ENCODE measurements around the gene NBEA. TPM values are rescaled to one million over a fixed set of nuclear protein-coding genes. Genes with fewer than 3 reads are reported as not detected.

NBEA gene
- total and polyA plus RNA-seq, 8 donors: 5.9 to 14.1 (median 11.3) TPM

DNA sequence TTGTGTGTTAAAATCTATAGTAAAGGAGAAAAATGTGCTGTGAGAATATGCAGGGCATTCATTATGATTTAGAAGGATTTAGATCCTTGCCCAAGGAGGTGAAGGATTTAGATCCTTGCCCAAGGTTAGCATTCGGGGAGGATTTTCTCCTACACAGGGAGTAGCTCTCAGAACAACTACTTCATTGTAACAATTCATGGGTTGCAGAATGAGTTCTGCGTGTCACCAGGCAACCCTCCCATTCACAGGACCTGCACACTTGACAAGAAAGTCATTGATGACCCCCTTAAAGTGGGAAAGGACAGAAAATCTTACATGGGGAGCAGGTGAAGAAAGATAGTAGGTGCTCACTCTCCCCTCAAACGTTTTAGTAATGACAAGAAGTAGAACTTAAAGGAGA, 701.6 kb downstream of the NBEA start:
- Histone ChIP-seq H3K27me3 (no peaks in the 10 kb centered on the region), H3K27ac (no peak overlapping the region), H3K36me3 (no peaks in the 10 kb centered on the region), H3K4me1 (no peaks in the 10 kb centered on the region), H3K4me3 (no peak overlapping the region), H3K9me3 (no peaks in the 10 kb centered on the region)
- TF ChIP-seq, protein P1, sequence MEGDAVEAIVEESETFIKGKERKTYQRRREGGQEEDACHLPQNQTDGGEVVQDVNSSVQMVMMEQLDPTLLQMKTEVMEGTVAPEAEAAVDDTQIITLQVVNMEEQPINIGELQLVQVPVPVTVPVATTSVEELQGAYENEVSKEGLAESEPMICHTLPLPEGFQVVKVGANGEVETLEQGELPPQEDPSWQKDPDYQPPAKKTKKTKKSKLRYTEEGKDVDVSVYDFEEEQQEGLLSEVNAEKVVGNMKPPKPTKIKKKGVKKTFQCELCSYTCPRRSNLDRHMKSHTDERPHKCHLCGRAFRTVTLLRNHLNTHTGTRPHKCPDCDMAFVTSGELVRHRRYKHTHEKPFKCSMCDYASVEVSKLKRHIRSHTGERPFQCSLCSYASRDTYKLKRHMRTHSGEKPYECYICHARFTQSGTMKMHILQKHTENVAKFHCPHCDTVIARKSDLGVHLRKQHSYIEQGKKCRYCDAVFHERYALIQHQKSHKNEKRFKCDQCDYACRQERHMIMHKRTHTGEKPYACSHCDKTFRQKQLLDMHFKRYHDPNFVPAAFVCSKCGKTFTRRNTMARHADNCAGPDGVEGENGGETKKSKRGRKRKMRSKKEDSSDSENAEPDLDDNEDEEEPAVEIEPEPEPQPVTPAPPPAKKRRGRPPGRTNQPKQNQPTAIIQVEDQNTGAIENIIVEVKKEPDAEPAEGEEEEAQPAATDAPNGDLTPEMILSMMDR (IDR thresholded peaks at IDR 0.05): no peak
- ATAC-seq (no peak), DNase-seq (no peak)
- intact Hi-C loops (cut with DNase I): no loop called here

DNA sequence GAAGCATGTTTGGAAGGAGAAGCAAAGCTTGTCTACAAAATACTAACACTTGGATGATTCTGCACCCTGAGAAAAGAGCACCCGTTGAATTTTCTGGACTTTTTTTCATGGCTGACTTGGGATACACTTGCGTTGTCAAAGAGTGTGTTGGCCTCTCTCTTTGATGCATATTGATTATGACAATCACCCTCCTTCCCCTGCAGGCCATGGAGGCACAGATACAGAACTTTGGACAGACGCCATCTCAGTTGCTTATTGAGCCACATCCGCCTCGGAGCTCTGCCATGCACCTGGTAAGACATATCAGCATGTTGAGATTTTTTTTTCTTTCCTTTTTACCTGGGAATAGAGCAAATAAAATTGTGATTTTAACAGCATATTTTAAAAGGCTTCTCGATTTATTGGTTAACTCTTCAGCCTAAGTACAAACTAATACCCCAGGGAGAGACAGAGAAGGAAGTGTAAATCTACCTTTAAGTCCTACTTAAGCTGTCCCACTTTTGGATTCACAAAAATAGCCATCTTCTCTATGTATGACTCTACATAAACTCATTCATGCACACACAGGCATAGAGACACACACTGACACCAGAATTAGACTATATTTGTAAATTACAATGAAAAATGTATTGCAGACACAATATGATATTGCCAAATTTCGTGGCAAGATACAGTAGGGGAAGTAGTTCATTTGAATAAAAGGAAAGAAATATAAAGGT, 704.1 kb downstream of the NBEA start:
- DNase-seq (no peak), ATAC-seq (no peak)
- Histone ChIP-seq H3K9me3 (no peaks in the 10 kb centered on the region), H3K27ac (no peak overlapping the region), H3K4me3 (no peak overlapping the region), H3K27me3 (no peaks in the 10 kb centered on the region), H3K4me1 (no peaks in the 10 kb centered on the region), H3K36me3 (no peaks in the 10 kb centered on the region)
- intact Hi-C loops (cut with DNase I): no loop called here
- TF ChIP-seq, protein P1 (IDR thresholded peaks at IDR 0.05): no peak

DNA sequence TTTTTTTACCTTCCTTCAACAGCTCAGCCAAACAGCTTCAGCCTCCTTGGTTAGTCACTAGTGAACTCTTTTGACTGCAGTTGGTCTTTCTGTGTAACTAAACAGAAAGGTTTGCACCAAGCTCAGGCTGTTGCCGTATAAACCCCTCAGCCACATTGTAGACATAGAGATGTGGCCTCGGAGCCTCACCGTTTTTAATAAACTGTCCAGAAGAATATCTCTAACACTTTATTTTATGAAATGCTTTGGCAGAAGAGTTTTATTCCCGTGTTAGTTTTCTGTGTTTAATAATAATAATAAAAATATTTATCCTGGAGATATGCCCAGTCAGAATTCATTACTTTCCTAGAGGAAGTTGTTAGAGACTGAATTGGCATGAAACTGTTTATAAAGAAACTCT, 706.1 kb downstream of the NBEA start:
- Histone ChIP-seq H3K9me3 (no peaks in the 10 kb centered on the region), H3K4me1 (no peaks in the 10 kb centered on the region)

DNA sequence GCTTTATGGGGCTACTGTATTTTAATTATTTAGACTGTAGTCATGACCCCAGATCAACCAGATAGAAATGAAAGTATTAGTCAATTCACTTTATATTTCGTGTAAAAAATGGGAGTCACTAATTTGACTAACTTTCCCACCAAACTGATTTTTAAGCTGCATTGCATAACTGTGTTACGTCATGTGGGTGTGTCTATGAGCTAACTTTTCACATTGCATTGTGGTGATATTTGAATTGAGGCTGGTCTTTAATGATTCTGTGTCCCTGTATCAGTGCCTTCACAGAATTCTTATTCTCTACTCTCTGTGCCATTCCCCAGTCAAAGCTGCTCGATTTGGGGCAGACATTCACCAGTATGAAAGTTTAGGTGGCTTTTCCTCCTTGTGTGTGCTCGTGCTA, 707.1 kb downstream of the NBEA start:
- Histone ChIP-seq H3K27me3 (no peaks in the 10 kb centered on the region), H3K9me3 (no peaks in the 10 kb centered on the region), H3K36me3 (no peaks in the 10 kb centered on the region), H3K4me1 (no peaks in the 10 kb centered on the region), H3K27ac (no peak overlapping the region), H3K4me3 (no peak overlapping the region)
- intact Hi-C loops (cut with DNase I): no loop called here
- ATAC-seq (no peak), DNase-seq (peak in 1 of 4 donors; percentile 27)
- TF ChIP-seq, protein P1 (IDR thresholded peaks at IDR 0.05): no peak

More for the DNA sequence above, 706.1 kb downstream of the NBEA start:
- H3K27me3 ChIP-seq: no peaks in the 10 kb centered on the region
- TF ChIP-seq, protein P1 (IDR thresholded peaks at IDR 0.05): no peak
- intact Hi-C loops (cut with DNase I): no loop called here
- ATAC-seq (no peak), DNase-seq (peak in 1 of 4 donors; percentile 18)
- no peaks in the 10 kb centered on the region for H3K36me3 ChIP-seq
- no peak overlapping the region for H3K4me3 ChIP-seq
- no peak overlapping the region for H3K27ac ChIP-seq

DNA sequence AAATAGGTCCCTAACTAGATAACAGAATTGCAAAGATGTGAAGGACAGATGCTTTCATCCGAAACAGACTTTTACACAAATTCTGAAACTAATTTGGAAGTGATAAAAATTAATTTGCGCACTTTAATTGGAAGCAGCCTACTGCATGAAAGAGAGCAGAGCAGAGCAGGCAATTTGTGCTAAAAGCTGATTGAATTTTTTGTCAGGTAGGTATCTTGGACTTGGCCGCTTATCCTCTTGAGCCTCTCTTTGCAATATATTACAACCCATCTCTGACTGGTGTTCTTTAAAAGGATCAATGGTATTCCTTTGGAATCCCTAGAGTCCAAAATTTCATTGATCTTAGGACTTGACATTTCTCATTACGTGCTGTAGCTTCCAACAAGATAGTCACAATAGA, 717.7 kb downstream of the NBEA start:
- H3K27me3 ChIP-seq: no peaks in the 10 kb centered on the region
- H3K4me3 ChIP-seq: no peak overlapping the region
- no peaks in the 10 kb centered on the region for H3K36me3 ChIP-seq
- no peaks in the 10 kb centered on the region for H3K9me3 ChIP-seq
- H3K27ac ChIP-seq: no peak overlapping the region
- intact Hi-C loops (cut with DNase I): no loop called here
- H3K4me1 ChIP-seq: no peaks in the 10 kb centered on the region
- DNase-seq (no peak), ATAC-seq (no peak)
- TF ChIP-seq, protein P1 (IDR thresholded peaks at IDR 0.05): no peak
